Prostate gland (tissue), 2 donors: ENCODE measurements around the gene MTAP. TPM values are rescaled to one million over a fixed set of nuclear protein-coding genes. Genes with fewer than 3 reads are reported as not detected.

Experiments used
- DNase-seq: peaks from one replicate; pipeline ENCODE4 v3.0.0-alpha.2; 2019; ENCODE audit warnings: low spot score
- H3K27ac ChIP-seq, 2 donors: fragments of 200-600 bp; sonication (generic); 2 replicates each; pipeline ENCODE4 v1.5.1; 2017 to 2019
- H3K27me3 ChIP-seq: fragments of 200-600 bp; sonication (generic); replicated peaks from 2 replicates; pipeline ENCODE4 v1.5.1; 2019; ENCODE audit not compliant: insufficient read depth
- H3K36me3 ChIP-seq, 2 donors: fragments of 200-600 bp; sonication (generic); 1 replicate in 1 of 2; 2 replicates in 1 of 2; pipeline versions ENCODE4 v1.5.1 to v1.8.1; 2017 to 2019
- H3K4me1 ChIP-seq: fragments of 200-600 bp; sonication (generic); replicated peaks from 2 replicates; pipeline ENCODE4 v1.5.1; 2019
- H3K4me3 ChIP-seq, 2 donors: fragments of 200-600 bp; sonication (generic); 2 replicates each; pipeline ENCODE4 v1.5.1; 2017 to 2019
- H3K9me3 ChIP-seq: fragments of 200-600 bp; sonication (generic); 2 replicates; pipeline ENCODE4 v1.5.1; 2017
- POLR2A ChIP-seq: fragments of 450-650 bp; IDR thresholded peaks from one replicate; pipeline ENCODE4 v1.6.1; 2016; ENCODE audit warnings: antibody characterized with exemption, mild to moderate bottlenecking
- POLR2AphosphoS5 ChIP-seq: sonication (generic); formaldehyde crosslinking; IDR thresholded peaks from one replicate; pipeline ENCODE4 v1.6.1; 2017; ENCODE audit warnings: antibody characterized with exemption
- WGBS: methylation state at CpG from one replicate; pipeline ENCODE4 v1.1.5; 2018; 5-methylcytosine and 5-hydroxymethylcytosine counted together
- intact Hi-C: fragments of 100-400 bp; cut with DNase I; formaldehyde crosslinking; loops from one replicate; pipeline ENCODE4 v1.14.2; 2022
- total RNA-seq, 2 donors: library from RNA; depleted of rRNA; stranded (reverse); fragments of >200 nt; gene quantifications; one replicate each; pipeline ENCODE4 v1.1.0, GENCODE V29; 2016
- TF ChIP-seq, protein P1 (sequence below), 4 experiments: fragments of 200-600 bp in 2 of 4; fragments of 450-650 bp in 2 of 4; sonication (generic) in 2 of 4; IDR thresholded peaks; 1 replicate in 3 of 4; 2 replicates in 1 of 4; pipeline ENCODE4 v1.5.1; 2016 to 2019; ENCODE audit warnings: antibody characterized with exemption in 4 of 4, mild to moderate bottlenecking in 2 of 4, moderate library complexity in 2 of 4

Gene MTAP
- total RNA-seq, 2 donors from 2014 or later: 13.3 to 33.5 TPM

DNA sequence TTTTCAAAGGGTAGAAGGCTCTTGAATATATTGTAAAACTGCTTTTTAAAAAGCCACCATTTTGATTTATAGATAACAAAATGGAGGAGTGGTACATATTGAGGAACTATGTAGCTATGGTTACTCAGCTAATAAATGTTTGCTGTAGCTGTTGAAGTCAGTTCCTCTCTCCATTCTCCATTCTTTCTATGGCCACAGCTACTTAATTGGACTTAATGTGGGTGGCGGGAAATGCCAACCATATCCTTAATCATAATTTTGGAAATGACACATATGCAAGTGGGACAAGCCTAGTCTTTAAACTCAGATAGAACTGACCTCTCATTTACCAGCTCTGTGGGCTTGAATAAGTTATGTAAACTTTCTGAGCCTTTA lies 181.1 kb downstream of the MTAP start:
- H3K36me3 ChIP-seq: no peaks in the 10 kb centered on the region
- H3K4me3 ChIP-seq: no peak overlapping the region
- TF ChIP-seq POLR2AphosphoS5 (no peak), POLR2A (no peak)
- TF ChIP-seq, protein P1, sequence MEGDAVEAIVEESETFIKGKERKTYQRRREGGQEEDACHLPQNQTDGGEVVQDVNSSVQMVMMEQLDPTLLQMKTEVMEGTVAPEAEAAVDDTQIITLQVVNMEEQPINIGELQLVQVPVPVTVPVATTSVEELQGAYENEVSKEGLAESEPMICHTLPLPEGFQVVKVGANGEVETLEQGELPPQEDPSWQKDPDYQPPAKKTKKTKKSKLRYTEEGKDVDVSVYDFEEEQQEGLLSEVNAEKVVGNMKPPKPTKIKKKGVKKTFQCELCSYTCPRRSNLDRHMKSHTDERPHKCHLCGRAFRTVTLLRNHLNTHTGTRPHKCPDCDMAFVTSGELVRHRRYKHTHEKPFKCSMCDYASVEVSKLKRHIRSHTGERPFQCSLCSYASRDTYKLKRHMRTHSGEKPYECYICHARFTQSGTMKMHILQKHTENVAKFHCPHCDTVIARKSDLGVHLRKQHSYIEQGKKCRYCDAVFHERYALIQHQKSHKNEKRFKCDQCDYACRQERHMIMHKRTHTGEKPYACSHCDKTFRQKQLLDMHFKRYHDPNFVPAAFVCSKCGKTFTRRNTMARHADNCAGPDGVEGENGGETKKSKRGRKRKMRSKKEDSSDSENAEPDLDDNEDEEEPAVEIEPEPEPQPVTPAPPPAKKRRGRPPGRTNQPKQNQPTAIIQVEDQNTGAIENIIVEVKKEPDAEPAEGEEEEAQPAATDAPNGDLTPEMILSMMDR (IDR thresholded peaks at IDR 0.05): no peak
- intact Hi-C loops: no loop called here
- 53% methylated on average over 1 of the region's 1 CpG for WGBS
- no peak for DNase-seq
- H3K27me3 ChIP-seq: peaks cover 8% of the 10 kb centered on the region
- H3K9me3 ChIP-seq: no peaks in the 10 kb centered on the region
- H3K27ac ChIP-seq: no peak overlapping the region
- no peaks in the 10 kb centered on the region for H3K4me1 ChIP-seq

DNA sequence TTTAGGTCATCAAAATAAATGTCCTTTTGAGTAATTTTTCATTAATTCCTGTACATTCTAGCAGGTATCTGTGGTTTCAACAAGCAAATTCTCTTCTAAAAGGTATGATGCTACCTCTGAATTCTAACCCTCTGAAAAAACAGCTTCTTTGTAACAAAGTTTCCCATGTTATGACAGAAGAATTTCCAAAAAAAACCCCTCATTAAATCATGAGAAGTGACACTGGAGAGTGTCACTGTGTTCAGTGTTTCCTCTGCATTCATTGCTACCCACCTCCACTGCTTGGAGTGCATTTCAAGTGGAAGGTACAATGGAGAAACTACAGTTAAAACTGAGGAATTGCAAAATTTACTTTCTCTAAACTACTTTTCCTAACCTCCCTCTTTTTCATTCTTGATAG lies 181.7 kb downstream of the MTAP start:
- no peak overlapping the region for H3K27ac ChIP-seq
- H3K4me1 ChIP-seq: no peaks in the 10 kb centered on the region
- H3K9me3 ChIP-seq: no peaks in the 10 kb centered on the region
- no peak for DNase-seq
- H3K4me3 ChIP-seq: no peak overlapping the region
- intact Hi-C loops: no loop called here
- H3K27me3 ChIP-seq: peaks cover 8% of the 10 kb centered on the region
- TF ChIP-seq POLR2AphosphoS5 (no peak), POLR2A (no peak)
- no peaks in the 10 kb centered on the region for H3K36me3 ChIP-seq

DNA sequence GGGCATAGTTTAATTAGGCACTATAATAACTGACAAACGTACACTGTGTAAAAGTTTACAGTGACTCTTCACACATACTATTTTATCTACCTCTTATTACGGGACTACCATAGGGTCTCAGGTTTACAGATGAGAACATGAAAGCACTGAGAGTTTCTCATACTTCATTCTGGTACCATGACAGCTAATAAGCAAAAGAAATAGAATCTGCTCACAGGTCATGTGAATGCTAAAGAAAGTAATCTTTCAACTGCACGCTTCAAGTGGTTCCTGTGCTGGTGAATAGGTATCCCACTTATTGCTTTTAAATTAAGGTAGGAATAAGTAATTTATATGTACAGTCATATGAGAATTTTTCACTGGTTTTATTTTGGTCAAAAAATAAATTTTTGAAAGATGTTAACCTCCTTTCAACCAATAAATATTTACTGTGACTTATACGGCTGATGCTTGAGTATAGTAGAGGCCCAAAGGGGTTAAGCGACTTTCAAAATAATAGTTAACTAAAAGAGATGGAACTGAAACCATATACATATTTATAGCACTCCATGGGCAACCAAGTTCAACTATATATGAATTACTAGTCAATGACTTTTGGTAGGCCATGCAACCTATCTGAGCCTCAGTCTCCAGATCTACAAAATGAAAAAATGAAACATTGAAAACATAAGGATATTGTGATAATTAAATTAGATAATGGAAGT lies 183.7 kb downstream of the MTAP start:
- DNase-seq: no peak
- Histone ChIP-seq H3K9me3 (no peaks in the 10 kb centered on the region), H3K27me3 (peaks cover 15% of the 10 kb centered on the region), H3K27ac (no peak overlapping the region), H3K4me1 (no peaks in the 10 kb centered on the region), H3K36me3 (no peaks in the 10 kb centered on the region), H3K4me3 (no peak overlapping the region)
- intact Hi-C loops: no loop called here
- WGBS: 59% methylated on average over 5 of the region's 5 CpGs
- TF ChIP-seq POLR2A (no peak), POLR2AphosphoS5 (no peak)
- TF ChIP-seq, protein P1 (IDR thresholded peaks at IDR 0.05): no peak

Other genes starting within 250 kb of the MTAP start
- 1 to 10 TPM in 1 of 2 donors, under 1 TPM in 1; 0.55 to 4.5 TPM for gene CDKN2A, start 191.8 kb downstream of the MTAP start, total RNA-seq
- gene CDKN2B-AS1, start 192.2 kb downstream of the MTAP start, total RNA-seq: under 1 TPM in 1 of 2 donors, not detected in 1; 0.62 TPM
- 1 to 10 TPM; 5.4 to 8.8 TPM for gene CDKN2B, start 206.7 kb downstream of the MTAP start, total RNA-seq